ENCODE results near the gene CCDC86. TPM values are rescaled to one million over a fixed set of nuclear protein-coding genes. Genes with fewer than 3 reads are reported as not detected.

CCDC86 gene
- total RNA-seq, 3 donors from 2014 or later, result 8.8 to 14.9 (median 14.7) TPM

DNA sequence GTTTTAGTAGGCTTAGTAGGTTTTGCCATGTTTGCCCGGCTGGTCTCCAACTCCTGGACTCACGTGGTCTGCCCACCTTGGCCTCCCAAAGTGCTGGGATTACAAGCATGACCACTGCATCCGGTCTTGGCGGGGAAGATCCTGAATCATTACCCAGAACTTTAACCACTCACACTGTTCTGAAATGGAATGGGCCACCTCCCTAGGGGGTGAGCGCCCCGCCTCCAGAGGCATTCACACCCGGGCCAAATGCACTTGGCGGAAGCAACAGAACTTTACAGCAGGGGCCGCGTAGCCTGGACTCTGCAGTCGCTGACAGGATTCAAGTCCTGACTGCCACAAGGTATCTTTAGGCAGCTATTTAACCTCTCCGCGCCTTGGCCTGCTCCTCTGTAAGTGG is 5.4 kb downstream of the CCDC86 start:
- ATAC-seq (no peak), DNase-seq (no peak)
- H3K4me1 ChIP-seq (ENCODE audit: low read depth), result peaks cover 31% of the 10 kb centered on the region
- H3K4me3 ChIP-seq, result no peak overlapping the region
- TF ChIP-seq, protein P1, sequence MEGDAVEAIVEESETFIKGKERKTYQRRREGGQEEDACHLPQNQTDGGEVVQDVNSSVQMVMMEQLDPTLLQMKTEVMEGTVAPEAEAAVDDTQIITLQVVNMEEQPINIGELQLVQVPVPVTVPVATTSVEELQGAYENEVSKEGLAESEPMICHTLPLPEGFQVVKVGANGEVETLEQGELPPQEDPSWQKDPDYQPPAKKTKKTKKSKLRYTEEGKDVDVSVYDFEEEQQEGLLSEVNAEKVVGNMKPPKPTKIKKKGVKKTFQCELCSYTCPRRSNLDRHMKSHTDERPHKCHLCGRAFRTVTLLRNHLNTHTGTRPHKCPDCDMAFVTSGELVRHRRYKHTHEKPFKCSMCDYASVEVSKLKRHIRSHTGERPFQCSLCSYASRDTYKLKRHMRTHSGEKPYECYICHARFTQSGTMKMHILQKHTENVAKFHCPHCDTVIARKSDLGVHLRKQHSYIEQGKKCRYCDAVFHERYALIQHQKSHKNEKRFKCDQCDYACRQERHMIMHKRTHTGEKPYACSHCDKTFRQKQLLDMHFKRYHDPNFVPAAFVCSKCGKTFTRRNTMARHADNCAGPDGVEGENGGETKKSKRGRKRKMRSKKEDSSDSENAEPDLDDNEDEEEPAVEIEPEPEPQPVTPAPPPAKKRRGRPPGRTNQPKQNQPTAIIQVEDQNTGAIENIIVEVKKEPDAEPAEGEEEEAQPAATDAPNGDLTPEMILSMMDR (IDR thresholded peaks at IDR 0.05), result no peak
- H3K36me3 ChIP-seq (ENCODE audit: low read depth), result no peaks in the 10 kb centered on the region
- intact Hi-C loops (cut with DNase I, micrococcal nuclease), result no loop called here
- no peaks in the 10 kb centered on the region for H3K9me3 ChIP-seq

DNA sequence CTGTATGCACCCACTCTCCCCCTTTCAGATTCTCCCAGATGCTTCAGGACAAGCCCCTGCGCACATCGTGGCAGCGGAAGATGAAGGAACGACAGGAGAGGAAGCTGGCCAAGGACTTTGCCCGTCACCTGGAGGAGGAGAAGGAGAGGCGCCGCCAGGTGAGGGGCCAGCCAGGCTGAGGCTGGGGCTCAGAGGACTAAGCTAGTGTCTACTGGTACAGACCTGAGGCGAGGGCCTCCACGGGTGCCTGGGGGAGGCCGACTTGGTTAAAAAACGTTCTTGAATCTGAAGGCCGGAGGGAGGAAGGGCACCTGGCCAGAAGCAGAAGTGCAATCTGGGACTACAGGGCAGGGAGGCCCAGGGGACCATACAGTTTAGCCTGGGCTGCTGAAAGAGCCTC is 6.0 kb downstream of the CCDC86 start:
- H3K4me1 ChIP-seq (ENCODE audit: low read depth), result peaks cover 29% of the 10 kb centered on the region
- no peak for ATAC-seq
- DNase-seq, result no peak
- intact Hi-C loops (cut with DNase I, micrococcal nuclease), result no loop called here
- no peaks in the 10 kb centered on the region for H3K36me3 ChIP-seq (ENCODE audit: low read depth)
- no peak overlapping the region for H3K4me3 ChIP-seq
- TF ChIP-seq, protein P1 (IDR thresholded peaks at IDR 0.05), result no peak
- no peaks in the 10 kb centered on the region for H3K9me3 ChIP-seq

DNA sequence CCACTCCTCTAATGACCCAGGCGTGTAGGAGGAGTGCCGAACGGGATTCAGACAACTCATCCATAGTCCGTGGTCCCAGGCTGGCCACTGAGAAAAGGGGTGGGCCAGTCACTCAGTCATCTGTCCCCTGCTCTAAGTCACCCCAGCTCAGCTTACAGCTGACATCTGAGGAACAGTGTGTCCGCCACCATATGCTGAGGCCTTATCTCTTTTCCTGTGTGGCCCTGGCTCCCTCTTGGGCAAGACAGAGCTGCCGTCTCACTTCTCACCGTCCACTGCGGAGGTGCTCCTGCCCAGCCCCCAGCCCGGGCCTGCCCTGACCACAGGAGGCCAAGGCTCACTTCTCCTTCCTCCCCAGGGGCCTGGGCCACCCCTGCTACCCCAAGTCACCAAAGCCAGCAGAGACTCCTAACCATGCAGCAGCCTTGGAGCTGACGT is 6.8 kb downstream of the CCDC86 start:
- TF ChIP-seq, protein P1 (IDR thresholded peaks at IDR 0.05), result no peak
- no peaks in the 10 kb centered on the region for H3K36me3 ChIP-seq (ENCODE audit: low read depth)
- ATAC-seq, result no peak
- H3K9me3 ChIP-seq, result no peaks in the 10 kb centered on the region
- H3K4me1 ChIP-seq (ENCODE audit: low read depth), result peaks cover 23% of the 10 kb centered on the region
- H3K4me3 ChIP-seq, result no peak overlapping the region
- DNase-seq, result peak in 2 of 3 donors; percentile 27 to 44
- intact Hi-C loops (cut with DNase I, micrococcal nuclease), result no loop called here

DNA sequence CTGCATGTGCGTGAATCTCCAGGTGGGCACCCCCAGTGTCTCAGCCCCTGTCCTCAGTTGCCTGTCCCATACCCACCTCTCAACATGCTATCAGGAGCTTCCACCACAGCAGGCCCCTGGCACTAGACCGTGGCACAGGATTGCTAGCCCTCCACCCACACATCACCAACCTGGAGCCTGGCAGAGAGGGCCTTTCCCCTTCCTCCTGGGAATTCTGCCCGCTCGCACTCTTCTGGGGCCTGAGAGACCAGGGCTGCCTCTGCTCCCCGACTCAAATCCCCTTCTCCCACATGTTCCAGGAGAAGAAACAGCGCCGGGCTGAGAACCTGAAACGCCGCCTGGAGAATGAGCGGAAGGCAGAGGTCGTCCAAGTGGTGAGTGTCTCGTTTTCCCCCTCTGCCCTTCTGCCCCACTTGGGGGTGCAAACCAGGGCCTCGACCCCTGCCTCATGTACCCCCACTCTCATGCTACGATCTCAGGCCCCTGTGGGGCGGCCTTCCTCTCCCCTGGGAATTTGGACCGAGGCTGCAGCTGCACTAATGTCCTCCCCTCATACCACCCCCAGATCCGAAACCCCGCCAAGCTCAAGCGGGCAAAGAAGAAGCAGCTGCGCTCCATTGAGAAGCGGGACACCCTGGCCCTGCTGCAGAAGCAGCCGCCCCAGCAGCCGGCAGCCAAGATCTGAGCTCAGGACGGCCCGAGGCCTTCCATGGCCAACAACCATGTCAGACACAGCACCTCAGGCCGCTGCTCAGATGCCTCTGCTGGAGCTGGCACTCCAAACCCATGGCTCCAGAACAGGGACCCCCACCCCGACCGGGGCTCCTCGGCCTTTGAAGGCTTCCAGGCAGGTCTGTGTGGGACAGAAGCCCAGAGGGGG is 8.0 kb downstream of the CCDC86 start:
- Histone ChIP-seq H3K4me3 (no peak overlapping the region), H3K4me1 (ENCODE audit: low read depth) (peaks cover 14% of the 10 kb centered on the region), H3K36me3 (ENCODE audit: low read depth) (no peaks in the 10 kb centered on the region), H3K9me3 (no peaks in the 10 kb centered on the region)
- ATAC-seq (no peak), DNase-seq (peak in 1 of 3 donors; percentile 21)
- TF ChIP-seq, protein P1 (IDR thresholded peaks at IDR 0.05), result no peak
- intact Hi-C loops (cut with DNase I, micrococcal nuclease), result no loop called here

DNA sequence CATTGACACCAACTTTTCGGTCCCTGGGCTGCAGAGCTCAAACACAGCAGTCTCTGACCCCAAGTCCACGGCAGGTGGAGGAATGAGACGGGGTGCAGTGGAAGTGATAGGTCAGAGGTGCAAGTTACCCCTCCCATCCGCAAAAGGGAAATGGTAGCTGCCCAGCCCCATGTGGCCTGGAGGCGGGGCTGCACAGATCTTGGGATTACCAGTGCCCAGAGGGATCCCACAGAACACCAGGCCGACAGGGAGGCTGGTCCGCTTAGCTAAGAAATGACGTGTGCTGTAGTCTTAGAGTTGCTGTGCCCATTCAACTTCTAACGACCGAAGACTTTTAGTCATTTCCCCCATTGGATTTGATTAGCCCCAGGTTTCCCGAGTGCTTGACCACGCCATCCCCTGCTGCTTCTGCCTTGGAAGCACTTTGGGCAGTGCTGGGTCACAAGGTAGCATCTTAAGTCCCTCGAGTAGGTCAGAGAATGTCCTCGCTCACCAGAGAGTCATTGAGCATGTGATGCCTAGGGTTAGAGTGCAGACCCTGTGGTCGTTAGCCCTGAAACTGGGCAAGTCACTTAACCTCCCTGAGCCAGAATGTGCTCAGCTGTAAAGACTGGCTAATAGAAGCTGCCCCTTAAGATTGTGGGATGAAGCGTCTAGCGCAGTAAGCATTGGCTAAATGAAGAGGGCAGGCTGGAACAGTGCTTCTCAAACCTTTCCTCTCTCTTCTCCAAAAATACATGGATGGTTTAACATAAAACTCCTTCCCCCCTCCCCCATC is 9.6 kb downstream of the CCDC86 start:
- Histone ChIP-seq H3K36me3 (ENCODE audit: low read depth) (no peaks in the 10 kb centered on the region), H3K4me1 (ENCODE audit: low read depth) (peaks cover 13% of the 10 kb centered on the region), H3K9me3 (no peaks in the 10 kb centered on the region), H3K4me3 (no peak overlapping the region)
- ATAC-seq (no peak), DNase-seq (no peak)
- intact Hi-C loops (cut with DNase I, micrococcal nuclease), result no loop called here
- TF ChIP-seq, protein P1 (IDR thresholded peaks at IDR 0.05), result no peak
